ENCODE results near the gene DNAH5. TPM values are rescaled to one million over a fixed set of nuclear protein-coding genes. Genes with fewer than 3 reads are reported as not detected.

Gene DNAH5
- total RNA-seq, 2 experiments from 2014 or later, result not detected

DNA sequence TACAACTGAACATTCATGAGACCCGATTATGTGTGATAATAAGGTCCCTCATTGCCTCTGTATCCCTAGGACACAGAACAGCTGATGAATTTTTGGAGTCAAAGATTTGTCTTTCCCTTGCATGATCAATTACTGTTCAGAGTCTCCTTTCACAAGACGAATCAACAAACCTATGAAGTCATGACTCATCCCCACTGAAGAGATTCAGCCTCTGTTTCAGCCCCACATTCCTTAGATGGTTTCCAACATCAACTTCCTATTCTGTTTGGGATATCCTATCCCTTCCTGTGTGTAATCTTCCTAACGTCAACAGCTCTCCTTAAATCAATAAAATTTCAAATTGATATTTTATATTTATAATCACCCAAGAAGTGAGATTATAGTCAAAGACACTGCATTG is 199.0 kb downstream of the DNAH5 start:
- ChIA-PET POLR2A (no interaction called here), CTCF (no interaction called here)

- ChIA-PET CTCF (no interaction called here), POLR2A (no interaction called here)
Observed at GRCh38 chr5:13740471-13740870, 204.0 kb downstream of the DNAH5 start.

DNA sequence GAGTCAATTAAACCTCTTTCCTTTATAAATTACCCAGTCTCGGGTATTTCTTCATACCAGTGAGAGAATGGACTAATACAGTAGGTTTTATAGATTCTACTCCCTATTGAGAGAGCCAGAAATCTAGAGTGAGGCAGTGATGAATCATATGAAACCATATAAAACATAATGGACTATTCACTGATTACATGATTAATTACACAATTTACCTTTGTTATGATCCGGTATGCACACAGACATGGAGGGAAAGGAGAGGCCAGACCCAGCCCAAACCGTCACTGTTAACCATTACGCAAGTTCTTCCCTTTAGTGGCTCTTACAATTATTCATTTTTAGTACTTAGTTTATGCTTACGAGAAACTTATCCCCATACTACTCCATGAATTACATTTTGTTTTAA is 205.0 kb downstream of the DNAH5 start:
- CTCF ChIA-PET, result no interaction called here
- POLR2A ChIA-PET, result no interaction called here

DNA sequence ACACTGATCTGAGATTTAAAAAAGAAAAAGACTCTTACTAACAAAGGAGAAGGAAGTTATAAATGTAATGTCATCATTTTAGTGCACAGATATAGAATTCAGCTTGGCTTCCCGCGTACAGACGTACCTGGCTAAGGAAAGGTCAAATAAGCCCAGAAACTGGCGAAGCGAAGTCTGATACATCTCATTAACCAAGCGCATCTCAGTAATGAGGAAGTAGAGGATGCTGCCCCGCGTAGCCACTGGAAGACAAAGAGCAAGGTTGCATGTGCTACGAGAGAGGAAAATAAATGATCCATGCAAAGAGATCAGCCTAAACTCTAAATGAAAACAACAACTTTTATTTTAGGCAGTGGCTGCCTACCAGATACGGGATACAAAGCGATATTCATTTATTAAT is 208.8 kb downstream of the DNAH5 start:
- ChIA-PET POLR2A (no interaction called here), CTCF (no interaction called here)

GRCh38 chr5:13731121-13731628 is 213.3 kb downstream of the DNAH5 start:
- ChIA-PET POLR2A (no interaction called here), CTCF (no interaction called here)

DNA sequence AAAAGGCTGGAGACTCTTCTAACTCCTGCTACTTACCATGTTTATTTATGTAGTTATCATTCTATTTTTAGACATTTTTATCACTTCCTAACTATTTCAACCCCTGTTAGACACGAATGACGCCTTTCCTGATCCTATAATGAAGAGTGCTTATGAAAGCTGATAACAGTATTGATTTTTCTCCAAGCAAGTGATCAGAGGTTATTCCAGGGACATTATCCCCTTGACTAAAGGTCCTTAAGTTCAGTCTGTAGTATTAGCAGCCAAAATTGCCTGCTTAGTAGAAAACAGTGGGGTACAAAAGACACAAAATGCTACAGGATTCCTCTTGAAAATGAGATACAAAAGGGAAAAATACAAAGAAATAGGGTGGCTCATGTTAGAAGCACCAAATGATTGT is 235.6 kb downstream of the DNAH5 start:
- CTCF ChIA-PET, result no interaction called here
- POLR2A ChIA-PET, result no interaction called here

GRCh38 chr5:13708432-13708831 is 236.1 kb downstream of the DNAH5 start:
- ChIA-PET CTCF (no interaction called here), POLR2A (no interaction called here)

- ChIA-PET CTCF (no interaction called here), POLR2A (no interaction called here)
Observed at GRCh38 chr5:13704396-13704795, 240.1 kb downstream of the DNAH5 start.

DNA sequence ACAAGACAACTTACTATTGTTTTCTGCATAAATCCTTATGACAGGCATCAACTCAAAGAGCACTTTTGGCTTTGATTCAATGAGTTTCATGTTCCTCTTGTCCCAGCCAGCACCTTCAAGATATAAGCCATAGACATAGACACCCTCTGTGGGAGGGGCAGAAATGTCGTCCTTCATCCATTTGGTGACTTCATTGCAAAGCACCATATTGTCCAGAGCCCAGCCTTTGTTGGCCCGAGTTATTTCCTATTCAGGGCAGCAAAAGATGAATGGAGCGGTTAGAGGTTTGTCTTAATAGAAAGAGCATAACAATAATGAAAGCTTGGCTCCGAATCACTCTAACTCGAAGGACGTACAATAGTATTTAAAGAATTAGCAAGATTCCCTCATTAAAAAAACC is 243.9 kb downstream of the DNAH5 start:
- POLR2A ChIA-PET, result no interaction called here
- CTCF ChIA-PET, result no interaction called here

DNA sequence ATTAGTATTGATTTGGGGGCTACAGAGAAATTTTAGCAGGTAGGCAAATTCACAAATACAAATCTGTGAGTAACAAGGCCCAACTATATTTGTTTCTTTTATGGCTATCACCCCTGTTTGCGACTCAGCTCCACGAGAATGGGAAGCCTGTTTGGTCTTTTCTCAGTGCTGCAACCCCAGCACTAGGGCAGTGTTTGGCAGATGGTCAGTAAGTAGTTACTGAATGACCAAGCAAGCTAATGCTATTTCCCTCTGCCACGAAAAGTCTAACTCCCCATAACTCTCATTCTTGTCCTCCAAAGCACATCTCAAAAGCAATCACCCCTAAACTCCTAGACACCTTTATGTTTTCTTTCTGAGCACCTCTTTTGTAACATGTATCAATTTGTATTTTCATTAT is 245.6 kb downstream of the DNAH5 start:
- POLR2A ChIA-PET, result no interaction called here
- CTCF ChIA-PET, result no interaction called here

GRCh38 chr5:13695076-13695712 is 249.3 kb downstream of the DNAH5 start:
- CTCF ChIA-PET, result no interaction called here

GRCh38 chr5:13692172-13692571 is 252.3 kb downstream of the DNAH5 start:
- ChIA-PET CTCF (no interaction called here), POLR2A (no interaction called here)

More at GRCh38 chr5:13695076-13695712, 249.3 kb downstream of the DNAH5 start:
- POLR2A ChIA-PET, result no interaction called here

- CTCF ChIA-PET, result no interaction called here
- POLR2A ChIA-PET, result no interaction called here
Observed at GRCh38 chr5:13676531-13676930, 268.0 kb downstream of the DNAH5 start.

DNA sequence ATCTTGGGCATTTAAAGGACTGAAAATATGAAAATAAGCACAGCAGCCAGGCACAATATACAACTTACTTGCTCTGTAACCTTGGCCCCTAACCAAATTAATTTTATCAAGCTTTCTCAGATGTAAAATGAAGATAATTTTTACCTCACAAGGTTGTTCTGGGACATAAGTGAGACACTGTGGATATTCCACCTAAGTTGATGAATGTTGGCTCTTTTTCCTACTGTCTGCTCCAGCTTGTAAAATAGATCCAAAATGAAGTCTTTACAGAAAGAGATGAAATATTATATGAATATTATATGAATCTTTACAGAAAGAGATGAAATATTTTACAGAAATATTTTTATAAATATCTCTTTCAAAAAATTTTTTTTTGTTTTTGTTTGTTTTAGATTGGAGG is 270.1 kb downstream of the DNAH5 start:
- CTCF ChIA-PET, result no interaction called here
- POLR2A ChIA-PET, result no interaction called here

- ChIA-PET POLR2A (no interaction called here), CTCF (no interaction called here)
Observed at GRCh38 chr5:13673511-13673910, 271.0 kb downstream of the DNAH5 start.

- CTCF ChIA-PET, result no interaction called here
- POLR2A ChIA-PET, result no interaction called here
Observed at GRCh38 chr5:13664377-13664776, 280.1 kb downstream of the DNAH5 start.

- ChIA-PET POLR2A (no interaction called here), CTCF (no interaction called here)
Observed at GRCh38 chr5:13662626-13663025, 281.9 kb downstream of the DNAH5 start.

DNA sequence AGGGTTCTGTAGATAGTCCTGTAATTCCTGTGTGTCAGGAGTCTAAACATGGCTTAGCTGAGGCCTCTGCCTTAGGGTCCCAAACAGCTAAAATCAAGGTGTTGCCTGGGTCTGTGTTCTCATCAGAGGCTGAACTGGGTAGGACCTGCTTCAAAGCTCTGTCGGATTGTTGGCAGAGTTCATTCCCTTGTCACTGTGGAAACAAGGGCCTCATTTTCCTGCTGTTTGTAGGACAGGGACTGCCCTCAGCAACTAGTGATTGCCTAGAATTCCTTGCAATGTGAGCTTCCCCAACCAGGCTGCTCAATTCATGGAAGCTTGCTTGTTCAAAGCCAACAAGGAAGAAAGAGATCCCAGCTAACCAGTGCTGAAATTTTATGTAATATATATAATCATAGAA is 283.2 kb downstream of the DNAH5 start:
- CTCF ChIA-PET, result no interaction called here

GRCh38 chr5:13660072-13660471 is 284.4 kb downstream of the DNAH5 start:
- CTCF ChIA-PET, result no interaction called here
- POLR2A ChIA-PET, result no interaction called here

More for the DNA sequence above, 283.2 kb downstream of the DNAH5 start:
- POLR2A ChIA-PET, result no interaction called here

- ChIA-PET CTCF (no interaction called here), POLR2A (no interaction called here)
Observed at GRCh38 chr5:13659391-13659790, 285.1 kb downstream of the DNAH5 start.

GRCh38 chr5:13658761-13659160 is 285.7 kb downstream of the DNAH5 start:
- ChIA-PET CTCF (no interaction called here), POLR2A (no interaction called here)

DNA sequence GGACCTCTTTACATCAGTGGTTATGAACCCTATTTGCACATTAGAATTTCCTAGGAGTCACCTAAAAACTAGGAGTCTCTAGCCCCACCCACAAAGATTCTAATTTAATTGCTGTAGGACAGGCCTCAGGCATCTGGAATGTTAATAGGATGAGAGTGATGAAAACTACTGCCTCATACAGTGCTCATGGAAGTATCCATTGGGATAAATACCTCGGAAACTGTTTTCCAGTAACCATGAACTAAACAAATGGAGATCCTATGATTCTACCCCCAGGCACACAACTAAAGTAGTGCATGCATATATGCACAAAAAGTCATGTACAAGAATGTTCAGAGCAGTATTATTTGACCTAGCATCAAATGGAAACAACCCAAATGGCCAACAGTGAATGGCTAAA is 286.3 kb downstream of the DNAH5 start:
- ChIA-PET CTCF (no interaction called here), POLR2A (no interaction called here)

DNA sequence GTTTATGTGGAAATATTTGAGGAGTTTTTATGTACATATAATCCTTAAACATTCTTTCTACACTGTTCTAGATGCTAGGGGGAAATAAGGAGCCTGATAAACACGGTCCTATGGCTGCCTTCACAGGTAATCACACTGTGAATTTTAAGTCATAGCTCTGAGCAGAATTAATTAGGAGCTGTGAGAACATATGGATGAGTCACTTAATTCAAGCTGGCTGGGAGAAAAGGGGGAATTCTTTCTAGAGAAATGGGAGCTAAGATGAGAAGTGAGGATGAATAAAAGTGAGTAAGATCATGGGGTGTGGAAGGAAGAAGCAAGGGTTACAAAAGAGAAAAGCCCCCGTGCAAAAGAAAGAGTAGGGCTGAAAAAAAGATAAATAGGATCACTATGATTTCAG is 290.8 kb downstream of the DNAH5 start:
- ChIA-PET POLR2A (no interaction called here), CTCF (no interaction called here)

Measured in activated CD8-positive, alpha-beta memory T cell treated with anti-CD3 and anti-CD28 coated beads for 36 hours (primary cell).